NCI-H1092 treated with DMSO at 0.1 percent for 48 hours (cell line): Measurements from ENCODE around the gene CCDC30.
"Not testable (repeated sequence)": the region's sequence is repeated elsewhere in the genome, so short reads cannot be mapped to it uniquely, and the experiment has no call there.

Experiments used
- DNase-seq: peaks from one replicate; lab custom pipeline; 2025; lab: John Stamatoyannopoulos, UW

CCDC30 gene

GRCh38 chr1:42453386-42453785 is 9.7 kb upstream of the CCDC30 start:
- DNase-seq = no peak

GRCh38 chr1:42454403-42454802 is 8.7 kb upstream of the CCDC30 start:
- no peak for DNase-seq

DNA sequence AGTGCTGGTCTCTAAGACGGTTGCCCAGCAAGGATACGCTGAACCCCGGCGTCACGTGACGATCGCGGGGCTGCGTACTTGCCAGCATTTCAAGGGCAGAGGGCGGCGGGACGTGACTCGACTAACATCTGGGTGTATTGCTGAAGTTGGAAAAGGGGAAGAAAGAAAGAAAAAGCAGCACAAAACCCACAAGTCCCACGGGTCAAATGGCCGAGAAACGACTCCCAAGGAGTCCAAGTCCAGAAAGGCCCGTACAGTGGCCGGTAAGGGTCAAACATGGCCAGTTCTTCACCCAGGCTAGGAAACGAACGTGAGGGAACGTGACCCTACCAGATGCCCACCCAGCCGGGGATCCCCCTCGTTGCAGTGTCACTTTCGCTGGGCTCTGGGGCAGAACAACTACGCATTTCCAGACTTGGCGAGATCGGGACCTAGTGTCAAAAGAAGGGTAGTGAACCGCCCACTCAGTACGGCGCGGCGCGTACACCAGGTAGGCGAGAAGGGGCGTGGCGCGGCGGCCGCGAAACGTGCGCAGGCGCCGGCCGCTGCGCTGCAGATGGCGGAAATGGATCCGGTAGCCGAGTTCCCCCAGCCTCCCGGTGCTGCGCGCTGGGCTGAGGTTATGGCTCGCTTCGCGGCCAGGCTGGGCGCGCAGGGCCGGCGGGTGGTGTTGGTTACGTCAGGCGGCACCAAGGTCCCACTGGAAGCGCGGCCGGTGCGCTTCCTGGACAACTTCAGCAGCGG is 6.9 kb upstream of the CCDC30 start, which contains the start of the genes PPCS and ZMYND12:
Gene PPCS (plus strand): TSS at position 534 of the 744 bp plus-strand sequence. CDS start 23 bp downstream, at position 557.
Gene ZMYND12 (minus strand): TSS at position 13 of the 744 bp plus-strand sequence. CDS start 25 bp downstream, outside the sequence.
- peak; percentile 94 for DNase-seq

GRCh38 chr1:42456754-42457089 is 6.4 kb upstream of the CCDC30 start:
- peak; percentile 79 for DNase-seq

- no peak for DNase-seq
These were observed 1.9 kb upstream of the CCDC30 start for GRCh38 chr1:42461196-42461595.

- no peak for DNase-seq
These were observed 835 bp downstream of the CCDC30 start for GRCh38 chr1:42463921-42464320.

- DNase-seq = no peak
These were observed 2.9 kb downstream of the CCDC30 start for GRCh38 chr1:42466030-42466429.

DNA sequence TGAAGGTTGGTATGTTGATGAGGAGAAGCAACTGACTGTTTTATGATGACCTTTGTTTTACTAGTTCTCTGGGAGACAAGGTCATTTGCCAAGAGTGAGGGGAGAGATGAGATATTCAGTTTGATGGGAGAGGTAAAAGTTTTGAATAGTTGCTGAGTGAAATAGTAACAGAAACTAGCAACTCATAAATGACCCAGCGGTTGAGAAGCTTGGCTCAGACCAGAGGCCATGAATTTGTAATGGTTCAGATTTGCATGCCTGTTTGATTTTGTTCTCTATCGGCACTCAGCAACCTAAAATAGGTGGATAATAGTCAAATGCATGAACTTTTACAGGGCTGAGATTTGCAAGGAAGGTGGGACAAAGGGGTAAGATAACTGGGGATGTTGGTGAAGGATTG is 6.6 kb downstream of the CCDC30 start:
- DNase-seq = no peak

- no peak for DNase-seq
These were observed 13.5 kb downstream of the CCDC30 start for GRCh38 chr1:42476605-42477004.

DNA sequence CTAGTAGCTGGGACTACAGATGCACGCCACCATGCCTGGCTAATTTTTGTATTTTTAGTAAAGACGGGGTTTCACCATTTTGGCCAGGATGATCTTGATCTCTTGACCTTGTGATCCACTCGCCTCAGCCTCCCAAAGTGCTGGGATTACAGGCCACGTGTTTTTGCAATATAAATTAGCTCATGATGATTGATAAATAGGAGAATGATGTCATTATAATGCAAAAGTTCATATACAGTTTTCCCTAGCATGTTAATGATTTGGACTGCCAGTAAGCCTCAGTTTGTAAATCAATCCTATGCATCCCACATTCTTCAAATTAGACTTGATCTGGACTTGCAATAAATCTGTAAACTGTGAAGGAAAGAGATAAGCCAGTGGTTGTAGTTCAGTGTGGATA is 14.3 kb downstream of the CCDC30 start:
- not testable (repeated sequence) for DNase-seq

DNA sequence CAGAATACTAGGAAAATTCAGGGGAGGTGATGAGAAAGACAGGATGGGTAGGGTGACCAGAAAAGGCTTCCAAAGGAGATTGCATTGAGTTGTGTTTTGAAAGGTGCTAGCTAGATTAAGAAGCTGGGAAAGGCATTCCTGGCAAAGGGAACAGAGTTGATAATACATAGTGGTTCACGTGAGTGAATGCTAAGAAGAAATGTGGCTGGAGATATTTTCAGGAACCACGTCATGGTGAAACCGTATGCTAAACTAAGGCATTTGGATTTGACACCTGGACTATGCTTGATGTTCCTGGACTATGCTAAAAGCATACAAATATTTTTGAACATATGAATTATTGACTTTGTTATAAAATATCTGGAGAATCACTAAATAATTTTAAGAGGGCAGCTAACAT is 14.7 kb downstream of the CCDC30 start:
- no peak for DNase-seq

- peak; percentile 7 for DNase-seq
These were observed 16.5 kb downstream of the CCDC30 start for GRCh38 chr1:42479621-42480020.

GRCh38 chr1:42480921-42481320 is 17.8 kb downstream of the CCDC30 start:
- no peak for DNase-seq

DNA sequence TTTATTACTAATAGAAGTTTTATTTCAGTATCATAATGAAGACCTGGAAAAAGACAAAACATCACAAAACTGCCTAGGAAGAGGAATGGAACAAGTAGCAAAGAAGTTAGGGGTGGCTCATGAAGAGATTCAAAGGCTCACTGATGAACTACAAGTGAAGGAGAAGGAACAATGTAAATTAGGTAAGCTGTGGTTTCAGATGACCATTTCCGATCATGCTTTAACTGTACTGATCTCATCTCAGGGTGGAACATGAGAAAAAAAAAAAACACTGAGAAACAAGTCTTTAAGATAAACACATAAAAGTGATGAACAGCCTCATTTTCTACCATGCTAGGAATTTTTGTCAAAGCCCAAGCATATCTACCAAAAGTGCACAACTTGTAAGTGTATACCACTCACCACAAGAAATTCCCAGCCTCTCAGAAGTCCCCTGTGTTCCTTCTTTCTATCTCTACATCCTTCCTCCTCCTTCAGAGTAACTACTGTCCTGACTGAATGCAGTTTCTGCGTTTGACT is 19.6 kb downstream of the CCDC30 start:
- DNase-seq = no peak

DNA sequence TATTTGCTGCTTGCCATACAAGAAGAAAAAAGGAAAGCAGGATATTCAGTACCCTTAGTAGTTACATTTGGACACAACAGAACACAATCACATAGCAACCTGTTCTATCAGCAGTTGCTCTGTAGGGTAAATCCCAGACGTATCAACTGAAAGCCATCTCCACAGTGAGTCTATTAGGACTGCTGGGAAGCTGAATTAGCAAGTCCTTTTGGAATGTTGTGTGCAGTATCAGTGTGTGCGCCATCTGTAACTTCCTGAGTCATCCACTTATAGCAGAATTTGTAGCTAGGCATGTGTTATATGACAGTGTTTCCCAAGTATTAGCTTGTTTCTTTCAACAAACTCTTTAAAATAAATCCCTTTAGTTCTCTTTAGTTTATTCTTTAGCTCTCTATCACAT is 21.3 kb downstream of the CCDC30 start:
- no peak for DNase-seq

DNA sequence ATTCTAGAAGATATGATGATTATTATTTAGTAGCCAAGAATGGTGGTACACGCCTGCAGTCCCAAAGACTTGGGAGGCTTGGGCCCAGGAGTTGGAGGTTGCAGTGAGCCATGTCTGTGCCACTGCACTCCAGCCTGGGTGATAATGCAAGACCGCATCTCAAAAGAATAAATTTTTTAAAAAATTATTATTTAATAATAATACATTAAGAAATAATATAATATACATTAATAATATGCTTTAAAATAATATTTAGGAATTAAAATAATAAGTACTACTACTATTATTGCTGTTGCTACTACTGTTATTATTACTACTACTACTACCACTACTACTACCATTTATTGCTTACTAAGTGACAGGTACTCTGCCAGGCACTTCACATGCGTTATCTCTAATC is 27.2 kb downstream of the CCDC30 start:
- no peak for DNase-seq

- not testable (repeated sequence) for DNase-seq
These were observed 38.9 kb downstream of the CCDC30 start for GRCh38 chr1:42502031-42502430.

- DNase-seq = no peak
These were observed 41.5 kb downstream of the CCDC30 start for GRCh38 chr1:42504535-42505128.

- no peak for DNase-seq
These were observed 43.5 kb downstream of the CCDC30 start for GRCh38 chr1:42506576-42506975.

DNA sequence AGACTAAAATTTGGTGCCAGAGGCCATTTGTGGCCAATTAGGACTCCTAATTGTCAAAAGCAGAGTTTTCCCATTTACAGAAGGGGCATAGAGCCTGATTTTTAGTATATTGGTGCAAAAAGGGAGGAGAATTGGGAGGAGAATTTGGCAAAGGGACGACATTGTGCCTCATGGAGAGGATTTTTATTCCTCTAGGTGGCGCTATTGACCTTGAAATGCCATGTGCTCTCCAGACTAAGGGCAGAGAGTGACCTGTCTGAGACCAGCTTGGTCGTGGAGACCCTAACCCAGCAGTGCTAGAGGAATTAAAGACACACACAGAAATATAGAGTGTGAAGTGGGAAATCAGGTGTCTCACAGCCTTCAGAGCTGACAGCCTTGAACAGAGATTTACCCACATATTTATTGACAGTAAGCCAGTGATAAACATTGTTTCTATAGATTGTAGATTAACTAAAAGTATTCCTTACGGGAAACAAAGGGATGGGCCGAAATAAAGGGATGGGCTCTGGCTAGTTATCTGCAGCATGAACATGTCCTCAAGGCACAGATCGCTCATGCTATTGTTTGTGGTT is 48.6 kb downstream of the CCDC30 start:
- not testable (repeated sequence) for DNase-seq

- no peak for DNase-seq
These were observed 55.8 kb downstream of the CCDC30 start for GRCh38 chr1:42518908-42519307.

DNA sequence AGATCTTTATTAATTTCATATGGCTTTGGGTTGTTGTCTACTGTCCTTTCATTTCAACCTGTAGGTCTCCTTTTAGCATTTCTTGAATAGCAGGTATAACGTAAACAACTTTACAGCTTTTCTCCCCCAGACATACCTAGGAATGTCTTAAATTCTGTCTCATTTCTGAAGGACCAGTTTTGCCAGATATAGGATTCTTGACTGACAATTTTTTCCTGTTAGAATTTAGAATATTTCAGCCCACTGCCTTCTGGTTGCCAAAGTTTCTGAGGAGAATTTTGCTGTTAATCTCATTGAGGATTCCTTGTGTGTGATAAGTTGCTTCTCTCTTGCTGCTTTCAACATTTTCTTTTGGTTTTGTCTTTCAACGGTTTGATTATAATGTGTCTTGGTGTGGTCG is 60.1 kb downstream of the CCDC30 start:
- no peak for DNase-seq

DNA sequence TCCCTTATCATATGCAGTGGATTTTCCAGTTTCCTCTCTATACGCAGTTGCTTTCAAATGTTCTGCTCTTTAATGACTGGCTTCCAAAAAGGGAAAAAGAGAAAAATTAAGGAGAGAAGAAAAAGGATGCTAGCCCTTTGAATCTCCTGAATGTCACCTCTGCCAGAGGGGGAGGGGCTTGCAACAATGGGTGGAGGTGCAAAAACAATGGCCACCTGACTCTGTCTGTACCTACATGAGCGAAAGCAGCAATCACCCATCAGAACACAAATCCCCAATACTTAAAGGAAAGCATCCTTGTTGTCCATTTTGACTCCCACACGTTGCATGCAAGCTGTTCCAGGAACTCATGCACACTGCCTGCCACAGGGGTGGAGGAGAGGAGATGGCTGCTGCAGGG is 61.2 kb downstream of the CCDC30 start:
- no peak for DNase-seq
